Erythroblast (primary cell): ENCODE data around the gene AP5Z1.

ENCODE experiments used
- GATA1 ChIP-seq: IDR thresholded peaks from 2 replicates; pipeline ENCODE4 v1.6.1; 2011; ENCODE audit warnings: low read depth, mild to moderate bottlenecking, control low read depth, low read length, moderate library complexity
- POLR2A ChIP-seq: IDR thresholded peaks from 2 replicates; pipeline ENCODE4 v1.6.1; 2011; ENCODE audit warnings: mild to moderate bottlenecking, low read length

DNA sequence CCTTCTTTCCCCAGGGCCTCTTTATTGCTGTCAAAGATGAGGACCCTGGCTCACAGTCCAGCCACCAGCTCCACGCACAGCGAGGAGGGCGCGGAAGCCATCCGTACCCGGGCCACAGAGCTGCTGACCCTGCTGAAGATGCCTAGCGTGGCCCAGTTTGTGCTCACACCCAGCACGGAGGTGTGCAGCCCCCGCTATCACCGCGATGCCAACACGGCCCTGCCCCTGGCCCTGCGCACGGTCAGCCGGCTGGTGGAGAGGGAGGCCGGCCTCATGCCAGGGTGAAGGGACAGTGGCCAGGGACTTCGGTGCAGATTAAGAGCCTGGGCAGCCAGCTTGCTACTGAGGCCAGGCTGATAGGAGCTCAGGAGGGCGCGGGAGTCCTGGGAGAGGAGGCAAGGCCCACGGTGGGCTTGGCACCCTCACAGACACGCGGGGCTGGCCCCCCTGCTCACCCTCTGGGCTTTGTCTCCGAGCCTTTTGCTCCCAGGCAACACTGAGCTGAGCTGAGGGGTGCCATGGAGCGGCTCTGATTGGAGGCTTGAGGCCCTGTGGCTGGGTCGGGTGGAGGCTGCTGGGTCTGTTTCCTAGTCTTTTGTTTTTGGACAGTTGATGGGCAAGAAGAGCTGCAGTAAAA is 15.8 kb downstream of the AP5Z1 start:
- TF ChIP-seq POLR2A (no peak), GATA1 (no peak)
